Measurements from ENCODE around the gene GRN. TPM values are rescaled to one million over a fixed set of nuclear protein-coding genes. Genes with fewer than 3 reads are reported as not detected.

The GRN gene
- total RNA-seq, 1 experiment from 2014 or later: 206 TPM

DNA sequence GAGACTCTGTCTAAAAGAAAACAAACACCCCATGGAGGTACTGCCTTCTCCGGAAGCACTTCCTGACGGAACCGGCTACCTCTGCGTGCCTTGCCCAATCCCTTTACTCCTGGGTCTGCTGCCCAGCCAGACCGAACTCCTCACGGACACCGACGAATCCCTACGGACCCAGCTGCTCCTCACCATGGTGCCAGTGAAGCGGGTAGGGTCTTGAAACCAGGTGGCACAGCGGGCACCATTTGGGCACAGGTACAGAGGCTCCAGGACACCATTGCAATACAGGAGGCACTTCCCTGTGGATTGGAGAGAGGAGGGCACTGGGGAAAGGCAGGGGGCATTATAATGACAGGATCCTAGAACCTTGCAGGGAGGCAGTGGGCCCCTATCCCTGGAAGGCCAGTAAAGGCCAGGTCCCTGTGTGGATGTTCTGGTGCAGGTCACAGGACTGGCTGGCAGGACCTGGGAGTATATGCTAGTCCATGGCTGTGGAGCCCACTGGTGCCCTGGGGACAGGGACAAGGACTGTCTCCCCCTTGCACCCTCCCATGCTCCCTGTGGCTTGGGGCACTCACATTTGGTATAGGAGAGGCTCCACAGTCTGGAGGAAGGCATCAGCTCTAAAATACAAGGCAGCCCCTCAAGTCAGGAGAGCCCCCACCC, 22.7 kb upstream of the GRN start:
- ChIA-PET RAD21 (ENCODE audit: low non-redundant PET in 1 of 2, low total read pairs in 2 of 2, uncharacterized antibody in 2 of 2, unreplicated experiment in 2 of 2) (no interaction called here), POLR2A (no interaction called here), CTCF (no interaction called here)
- no peak for DNase-seq (ENCODE audit: low read depth, low spot score)
- TF ChIP-seq CTCF (IDR thresholded peaks at IDR 0.05 in 2 of 3, conservative IDR thresholded peaks at IDR 0.05 in 1 of 3; ENCODE audit: borderline replicate concordance in 1 of 3, insufficient read depth in 1 of 3, low read depth in 2 of 3, low read length in 2 of 3) (no peak), MAX (IDR thresholded peaks at IDR 0.05) (no peak), TCF7L2 (IDR thresholded peaks at IDR 0.05; ENCODE audit: borderline replicate concordance, extremely low read depth, insufficient read depth, insufficient read length) (no peak), ZBTB33 (IDR thresholded peaks at IDR 0.05; ENCODE audit: extremely low read depth, insufficient replicate concordance, low read length) (no peak), SP1 (IDR thresholded peaks at IDR 0.05; ENCODE audit: low read depth) (no peak), EZH2 (IDR thresholded peaks at IDR 0.05) (no peak)
- TF ChIP-seq, protein P1, sequence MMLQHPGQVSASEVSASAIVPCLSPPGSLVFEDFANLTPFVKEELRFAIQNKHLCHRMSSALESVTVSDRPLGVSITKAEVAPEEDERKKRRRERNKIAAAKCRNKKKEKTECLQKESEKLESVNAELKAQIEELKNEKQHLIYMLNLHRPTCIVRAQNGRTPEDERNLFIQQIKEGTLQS (IDR thresholded peaks at IDR 0.05): no peak
- H4K20me1 ChIP-seq (ENCODE audit: insufficient read depth): no peaks in the 10 kb centered on the region
- H3K4me2 ChIP-seq (ENCODE audit: low read length): peak overlapping the region; percentile 77; the same call in 1 of the 2 replicates
- H2AFZ ChIP-seq (ENCODE audit: low read depth, low read length, poor library complexity, severe bottlenecking): no peak overlapping the region
- ATAC-seq: no peak
- peaks cover 55% of the 10 kb centered on the region for H3K79me2 ChIP-seq (ENCODE audit: insufficient read depth, low read length)
- H3K27ac ChIP-seq (ENCODE audit: low read depth, low read length): no peak overlapping the region; the same call in 1 of the 2 replicates
- H3K9me2 ChIP-seq (ENCODE audit: insufficient read depth): no peaks in the 10 kb centered on the region
- intact Hi-C loops (cut with micrococcal nuclease): no loop called here
- H3K27me3 ChIP-seq (ENCODE audit: insufficient read depth, low read length): no peaks in the 10 kb centered on the region
- H3K4me1 ChIP-seq (ENCODE audit: control insufficient read depth in 1 of 2, insufficient read depth in 2 of 2, low read length in 2 of 2): peaks cover 1 to 17% of the 10 kb centered on the region in 2 experiments; a peak in 3 of 4 replicates
- H3K9me3 ChIP-seq (ENCODE audit: control insufficient read depth in 1 of 2, insufficient read depth in 1 of 2, low read depth in 1 of 2, low read length in 2 of 2): no peaks in the 10 kb centered on the region
- H3K9ac ChIP-seq (ENCODE audit: low read length): no peak overlapping the region
- BruUV-seq (replicated peaks): no TSS peak
- no peak overlapping the region for H3K4me3 ChIP-seq (replicated peaks in 1 of 2; ENCODE audit: low read depth in 1 of 2, low read length in 2 of 2)
- H3K36me3 ChIP-seq (ENCODE audit: control insufficient read depth in 1 of 2, insufficient read depth in 2 of 2, low read length in 2 of 2): peaks cover 19 to 33% of the 10 kb centered on the region in 2 experiments; a peak in 3 of 4 replicates

All from HCT116 (cell line).